ENCODE data around the gene PPFIA3. TPM values are rescaled to one million over a fixed set of nuclear protein-coding genes. Genes with fewer than 3 reads are reported as not detected.
"Not testable (repeated sequence)": the region's sequence is repeated elsewhere in the genome, so short reads cannot be mapped to it uniquely, and the experiment has no call there.

PPFIA3 gene
- total RNA-seq, 1 experiment from 2014 or later, result 8.3 TPM

DNA sequence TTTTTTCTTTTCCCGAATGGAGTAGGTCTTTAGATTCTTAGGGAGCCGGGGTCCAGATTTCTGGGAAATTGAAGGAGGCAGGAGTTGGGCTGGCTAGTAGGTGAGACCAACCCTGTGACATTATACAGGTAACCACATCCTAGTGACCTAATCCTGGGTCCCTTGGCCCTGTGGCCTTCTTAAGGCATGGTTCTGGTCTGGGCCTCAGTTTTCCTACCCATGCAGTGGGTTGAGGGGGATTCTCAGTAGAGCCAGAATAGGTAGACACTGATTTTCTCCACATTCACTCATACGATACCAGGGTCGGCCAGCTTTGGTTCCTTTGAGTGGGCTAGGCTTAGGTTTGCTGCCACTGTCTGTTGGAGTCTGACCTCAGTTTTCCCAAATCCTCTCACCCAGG lies 7.2 kb downstream of the PPFIA3 start:
- DNase-seq, result no peak
- H3K27me3 ChIP-seq (ENCODE audit: insufficient read depth, low read depth), result no peaks in the 10 kb centered on the region
- intact Hi-C loops (cut with micrococcal nuclease; ENCODE audit: unreplicated experiment), result no loop called here
- H3K36me3 ChIP-seq (ENCODE audit: low read depth), result no peaks in the 10 kb centered on the region
- no peaks in the 10 kb centered on the region for H3K79me2 ChIP-seq (ENCODE audit: low read depth)
- no peak overlapping the region for H2AFZ ChIP-seq
- H3K4me3 ChIP-seq, result no peak overlapping the region
- BruUV-seq (replicated peaks), result no TSS peak
- ChIA-PET POLR2A (ENCODE audit: unreplicated experiment) (no interaction called here), CTCF (no interaction called here)
- peaks cover 21% of the 10 kb centered on the region; the same call in 1 of the 2 replicates for H3F3A ChIP-seq (ENCODE audit: insufficient read depth, low read depth)
- H3K27ac ChIP-seq, result no peak overlapping the region
- H4K20me1 ChIP-seq (ENCODE audit: insufficient read depth), result peaks cover 3% of the 10 kb centered on the region; the same call in 1 of the 2 replicates
- TF ChIP-seq, protein P1, sequence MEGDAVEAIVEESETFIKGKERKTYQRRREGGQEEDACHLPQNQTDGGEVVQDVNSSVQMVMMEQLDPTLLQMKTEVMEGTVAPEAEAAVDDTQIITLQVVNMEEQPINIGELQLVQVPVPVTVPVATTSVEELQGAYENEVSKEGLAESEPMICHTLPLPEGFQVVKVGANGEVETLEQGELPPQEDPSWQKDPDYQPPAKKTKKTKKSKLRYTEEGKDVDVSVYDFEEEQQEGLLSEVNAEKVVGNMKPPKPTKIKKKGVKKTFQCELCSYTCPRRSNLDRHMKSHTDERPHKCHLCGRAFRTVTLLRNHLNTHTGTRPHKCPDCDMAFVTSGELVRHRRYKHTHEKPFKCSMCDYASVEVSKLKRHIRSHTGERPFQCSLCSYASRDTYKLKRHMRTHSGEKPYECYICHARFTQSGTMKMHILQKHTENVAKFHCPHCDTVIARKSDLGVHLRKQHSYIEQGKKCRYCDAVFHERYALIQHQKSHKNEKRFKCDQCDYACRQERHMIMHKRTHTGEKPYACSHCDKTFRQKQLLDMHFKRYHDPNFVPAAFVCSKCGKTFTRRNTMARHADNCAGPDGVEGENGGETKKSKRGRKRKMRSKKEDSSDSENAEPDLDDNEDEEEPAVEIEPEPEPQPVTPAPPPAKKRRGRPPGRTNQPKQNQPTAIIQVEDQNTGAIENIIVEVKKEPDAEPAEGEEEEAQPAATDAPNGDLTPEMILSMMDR (conservative IDR thresholded peaks at IDR 0.05), result no peak
- H3K4me2 ChIP-seq, result no peak overlapping the region
- no peaks in the 10 kb centered on the region for H3K9me3 ChIP-seq (ENCODE audit: insufficient read depth, low read depth)
- peaks cover 18% of the 10 kb centered on the region for H3K4me1 ChIP-seq (replicated peaks; ENCODE audit: insufficient read depth)
- H3K9me2 ChIP-seq (ENCODE audit: insufficient read depth), result no peaks in the 10 kb centered on the region

DNA sequence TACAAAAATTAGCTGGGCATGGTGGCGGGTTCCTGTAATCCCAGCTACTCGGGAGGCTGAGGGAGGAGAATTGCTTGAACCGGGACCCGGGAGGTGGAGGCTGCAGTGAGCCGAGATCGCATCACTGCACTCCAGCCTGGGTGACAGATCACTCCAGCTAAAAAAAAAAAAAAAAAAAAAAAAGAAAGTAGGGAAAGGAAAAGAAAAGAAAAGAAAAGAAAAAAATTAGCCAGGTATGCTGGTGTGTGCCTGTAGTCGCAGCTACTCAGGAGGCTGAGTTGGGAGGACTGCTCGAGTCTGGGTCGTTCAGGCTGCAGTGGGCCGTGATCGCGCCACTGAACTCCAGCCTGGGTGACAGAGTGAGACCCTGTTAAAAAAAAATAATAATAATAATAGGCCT lies 7.9 kb downstream of the PPFIA3 start:
- POLR2A ChIA-PET (ENCODE audit: unreplicated experiment), result interaction anchor here (0.5 to 0.8 kb wide), 7 partner anchors 71 to 759 kb away, joined by 3 to 22 read pairs (median 6); no protein-coding TSS in a partner anchor
- Histone ChIP-seq H3K4me1 (replicated peaks; ENCODE audit: insufficient read depth) (peaks cover 18% of the 10 kb centered on the region), H3K4me2 (peak overlapping the region; percentile 62), H3F3A (ENCODE audit: insufficient read depth, low read depth) (peaks cover 21% of the 10 kb centered on the region; the same call in 1 of the 2 replicates)
- intact Hi-C loops (cut with micrococcal nuclease; ENCODE audit: unreplicated experiment); BruUV-seq (replicated peaks); DNase-seq; H3K79me2 ChIP-seq (ENCODE audit: low read depth); H4K20me1 ChIP-seq (ENCODE audit: insufficient read depth); H3K36me3 ChIP-seq (ENCODE audit: low read depth); H3K9me2 ChIP-seq (ENCODE audit: insufficient read depth); H3K27ac ChIP-seq; H2AFZ ChIP-seq; H3K4me3 ChIP-seq; H3K27me3 ChIP-seq (ENCODE audit: insufficient read depth, low read depth); H3K9me3 ChIP-seq (ENCODE audit: insufficient read depth, low read depth): not testable (repeated sequence)
- CTCF ChIA-PET, result interaction anchor here (0.5 to 1.1 kb wide), 8 partner anchors 7 to 315 kb away, joined by 3 to 16 read pairs (median 6); no protein-coding TSS in a partner anchor

DNA sequence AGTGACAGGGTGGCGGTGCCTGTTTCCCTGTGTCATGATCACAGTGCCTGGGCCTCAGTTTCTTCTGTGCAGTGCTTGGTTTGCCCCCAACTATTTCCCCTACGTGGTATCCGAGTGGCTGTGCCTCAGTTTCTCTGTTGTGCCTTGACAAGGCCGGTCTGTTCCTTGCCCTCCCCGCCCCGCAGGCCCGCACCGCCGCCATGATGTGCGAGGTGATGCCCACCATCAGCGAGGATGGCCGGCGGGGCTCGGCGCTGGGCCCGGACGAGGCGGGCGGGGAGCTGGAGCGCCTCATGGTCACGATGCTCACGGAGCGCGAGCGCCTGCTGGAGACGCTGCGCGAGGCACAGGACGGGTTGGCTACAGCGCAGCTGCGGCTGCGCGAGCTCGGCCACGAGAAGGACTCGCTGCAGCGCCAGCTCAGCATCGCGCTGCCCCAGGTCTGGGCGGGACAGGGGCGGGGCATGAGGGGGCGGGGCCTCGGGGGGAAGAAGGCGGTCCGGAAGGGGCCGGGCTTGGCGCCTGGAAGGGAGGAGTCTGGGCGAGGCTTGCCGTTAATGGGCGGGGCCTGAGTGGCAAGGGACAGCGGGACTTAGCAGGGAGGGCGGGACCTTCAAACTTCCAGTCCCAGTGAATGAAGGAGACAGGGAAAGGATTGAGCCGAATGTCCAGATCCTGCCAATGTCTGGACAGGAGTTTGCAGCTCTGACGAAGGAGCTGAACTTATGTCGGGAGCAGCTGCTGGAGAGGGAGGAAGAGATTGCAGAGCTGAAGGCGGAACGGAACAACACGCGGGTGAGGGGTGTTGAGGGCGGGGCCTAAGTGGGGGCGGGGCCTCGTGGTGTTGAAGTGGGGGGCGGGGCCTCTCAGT lies 8.6 kb downstream of the PPFIA3 start:
- Histone ChIP-seq H3K79me2 (ENCODE audit: low read depth) (no peaks in the 10 kb centered on the region), H3K27ac (no peak overlapping the region), H3K4me2 (peak overlapping the region; percentile 73), H3F3A (ENCODE audit: insufficient read depth, low read depth) (peaks cover 21% of the 10 kb centered on the region; the same call in 1 of the 2 replicates), H3K4me3 (peak overlapping the region; percentile 50; the same call in 1 of the 2 replicates), H2AFZ (peak overlapping the region; percentile 80), H3K36me3 (ENCODE audit: low read depth) (no peaks in the 10 kb centered on the region), H3K4me1 (replicated peaks; ENCODE audit: insufficient read depth) (peaks cover 18% of the 10 kb centered on the region), H3K27me3 (ENCODE audit: insufficient read depth, low read depth) (no peaks in the 10 kb centered on the region), H3K9me3 (ENCODE audit: insufficient read depth, low read depth) (no peaks in the 10 kb centered on the region), H3K9me2 (ENCODE audit: insufficient read depth) (no peaks in the 10 kb centered on the region), H4K20me1 (ENCODE audit: insufficient read depth) (no peaks in the 10 kb centered on the region)
- DNase-seq, result peak; percentile 88 to 97
- TF ChIP-seq, protein P1 (conservative IDR thresholded peaks at IDR 0.05), result no peak; the same call in 1 of the 2 replicates
- no peak for TF ChIP-seq EZH2 (IDR thresholded peaks at IDR 0.05; ENCODE audit: low read depth)
- ChIA-PET CTCF (interaction anchor here (0.5 to 1.1 kb wide), 9 partner anchors 8 to 314 kb away, joined by 3 to 16 read pairs (median 5); no protein-coding TSS in a partner anchor), POLR2A (ENCODE audit: unreplicated experiment) (interaction anchor here (0.5 to 0.8 kb wide), 8 partner anchors 71 to 758 kb away, joined by 3 to 22 read pairs (median 6); no protein-coding TSS in a partner anchor)
- BruUV-seq (replicated peaks), result no TSS peak
- intact Hi-C loops (cut with micrococcal nuclease; ENCODE audit: unreplicated experiment), result no loop called here
